ENCODE results near the gene SLC2A6. TPM values are rescaled to one million over a fixed set of nuclear protein-coding genes. Genes with fewer than 3 reads are reported as not detected.

Gene SLC2A6
- total RNA-seq, 4 donors from 2014 or later, result 1.0 to 5.1 (median 3.0) TPM

GRCh38 chr9:133423216-133423615 lies 55.7 kb downstream of the SLC2A6 start:
- TF ChIP-seq CTCF (IDR thresholded peaks at IDR 0.05; ENCODE audit: low read depth), result no peak

- TF ChIP-seq CTCF (IDR thresholded peaks at IDR 0.05; ENCODE audit: low read depth), result no peak
Measured at GRCh38 chr9:133421615-133422542, 57.0 kb downstream of the SLC2A6 start, which contains the start of gene ADAMTS13. ADAMTS13 (plus strand) TSS chr9:133422367; CDS start chr9:133422444, 77 bp downstream.

Other genes with a start within 250 kb of the SLC2A6 start
- gene ABO, start 203.9 kb downstream of the SLC2A6 start, total RNA-seq, result 1 to 10 TPM in 3 of 4 donors, under 1 TPM in 1; 0.85 to 3.2 (median 1.6) TPM
- 10 to 100 TPM in 2 of 4 donors, 1 to 10 TPM in 2; 7.6 to 27.5 (median 10.4) TPM for gene SURF6, start 142.9 kb downstream of the SLC2A6 start, total RNA-seq
- 10 to 100 TPM; 15.9 to 31.3 (median 20.3) TPM for gene MED22, start 131.0 kb downstream of the SLC2A6 start, total RNA-seq
- 1,000 to 10,000 TPM; 1,241 to 1,737 (median 1,633) TPM for gene RPL7A, start 130.9 kb downstream of the SLC2A6 start, total RNA-seq
- 10 to 100 TPM; 42.7 to 62.5 (median 59.4) TPM for gene SURF1, start 122.6 kb downstream of the SLC2A6 start, total RNA-seq
- gene SURF2, start 122.5 kb downstream of the SLC2A6 start, total RNA-seq, result 10 to 100 TPM in 2 of 4 donors, 1 to 10 TPM in 2; 6.6 to 20.1 (median 11.3) TPM
- 100 to 1,000 TPM; 104 to 176 (median 139) TPM for gene SURF4, start 103.0 kb downstream of the SLC2A6 start, total RNA-seq
- gene STKLD1, start 102.7 kb downstream of the SLC2A6 start, total RNA-seq, result under 1 TPM in 2 of 4 donors, not detected in 2; 0.44 to 0.68 TPM
- gene REXO4, start 61.1 kb downstream of the SLC2A6 start, total RNA-seq, result 10 to 100 TPM; 11.6 to 17.0 (median 16.6) TPM
- gene ADAMTS13, start 56.7 kb downstream of the SLC2A6 start, total RNA-seq, result 1 to 10 TPM in 3 of 4 donors, not detected in 1; 1.9 to 2.2 (median 2.0) TPM
- 1 to 10 TPM; 2.5 to 5.3 (median 3.4) TPM for gene CACFD1, start 19.1 kb downstream of the SLC2A6 start, total RNA-seq
- not detected for gene MYMK, start 45.9 kb upstream of the SLC2A6 start, total RNA-seq
- gene ADAMTSL2, start 55.6 kb upstream of the SLC2A6 start, total RNA-seq, result under 1 TPM; 0.34 to 0.75 (median 0.57) TPM
- not detected for gene FAM163B, start 130.3 kb upstream of the SLC2A6 start, total RNA-seq
- gene DBH, start 157.3 kb upstream of the SLC2A6 start, total RNA-seq, result not detected

Measured in subcutaneous adipose tissue (tissue), 4 donors.